ENCODE data around the gene SH3BP4.

Gene SH3BP4

DNA sequence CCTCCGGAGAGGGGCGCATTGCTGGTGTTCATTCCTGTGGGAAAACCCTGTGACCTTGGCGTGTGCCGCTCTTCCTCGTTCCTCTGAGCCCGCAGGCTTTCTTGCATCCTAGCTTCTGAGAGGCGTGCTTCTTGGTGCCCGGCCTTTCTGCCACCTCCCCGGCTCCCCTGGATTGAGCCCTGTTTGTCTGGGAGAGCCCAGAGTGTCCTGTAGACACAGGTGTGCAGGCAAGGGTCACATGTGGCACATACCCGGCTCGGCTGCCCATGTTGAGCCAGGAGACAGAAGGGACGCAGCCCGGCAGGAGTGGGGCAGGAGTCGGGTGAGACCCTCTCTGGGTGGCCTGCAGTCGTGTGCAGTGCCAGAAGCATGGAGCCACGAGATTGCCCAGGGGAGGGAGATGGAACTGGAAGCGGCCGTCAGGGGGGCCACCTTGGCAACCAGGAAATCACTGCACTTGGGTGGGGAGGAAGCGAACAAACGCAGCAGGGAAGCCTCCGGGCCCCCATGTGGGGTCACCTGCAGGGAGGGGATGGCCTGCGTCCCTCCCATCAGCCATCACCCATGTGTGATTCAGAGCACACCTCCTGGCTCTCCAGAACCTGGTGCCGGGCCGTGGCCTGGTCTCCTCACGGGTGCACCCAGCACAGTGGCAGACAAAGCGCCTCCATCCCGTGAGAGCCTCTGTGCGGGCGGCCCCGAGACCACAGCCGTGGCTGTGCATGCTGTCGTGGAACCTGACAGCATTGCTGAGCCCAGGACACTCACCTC lies 92.9 kb downstream of the SH3BP4 start:
- Histone ChIP-seq H3K4me1 (ENCODE audit: insufficient read depth, low read length) (no peaks in the 10 kb centered on the region), H3K27me3 (ENCODE audit: insufficient read depth, low read length) (no peaks in the 10 kb centered on the region), H3K4me3 (ENCODE audit: low read length) (no peak overlapping the region), H3K9ac (ENCODE audit: low read depth, low read length) (no peak overlapping the region), H3K27ac (ENCODE audit: low read length) (no peak overlapping the region), H3K9me3 (ENCODE audit: insufficient read depth, low read depth, low read length) (no peaks in the 10 kb centered on the region), H3K36me3 (ENCODE audit: insufficient read depth, low read depth, low read length) (peaks cover 50% of the 10 kb centered on the region)

GRCh38 chr2:235045336-235045972 lies 93.6 kb downstream of the SH3BP4 start:
- peaks cover 3% of the 10 kb centered on the region for H3K4me1 ChIP-seq (ENCODE audit: insufficient read depth, low read length)
- H3K9me3 ChIP-seq (ENCODE audit: insufficient read depth, low read depth, low read length) = no peaks in the 10 kb centered on the region
- H3K4me3 ChIP-seq (ENCODE audit: low read length) = no peak overlapping the region
- no peaks in the 10 kb centered on the region for H3K27me3 ChIP-seq (ENCODE audit: insufficient read depth, low read length)
- no peak overlapping the region for H3K9ac ChIP-seq (ENCODE audit: low read depth, low read length)
- H3K27ac ChIP-seq (ENCODE audit: low read length) = no peak overlapping the region
- H3K36me3 ChIP-seq (ENCODE audit: insufficient read depth, low read depth, low read length) = peaks cover 47% of the 10 kb centered on the region

DNA sequence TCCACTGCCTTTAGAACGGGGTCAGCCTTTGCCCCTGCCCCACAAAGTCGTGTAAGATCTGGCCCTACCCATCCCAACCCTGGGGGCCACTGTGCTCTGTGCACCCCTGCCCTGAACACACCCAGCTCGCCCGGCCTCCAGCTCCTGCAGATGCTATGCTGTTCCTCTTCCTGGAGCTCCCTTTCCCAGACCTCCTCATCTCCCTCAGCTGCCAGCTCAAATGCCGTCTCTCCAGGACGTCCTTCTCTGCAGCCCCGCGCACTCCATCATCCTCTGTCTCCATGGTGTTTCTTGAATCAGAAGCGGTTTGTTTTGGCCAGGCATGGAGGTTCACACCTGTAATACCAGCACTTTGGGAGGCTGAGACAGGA lies 94.1 kb downstream of the SH3BP4 start:
- Histone ChIP-seq H3K27me3 (ENCODE audit: insufficient read depth, low read length) (no peaks in the 10 kb centered on the region), H3K27ac (ENCODE audit: low read length) (no peak overlapping the region), H3K4me1 (ENCODE audit: insufficient read depth, low read length) (peaks cover 6% of the 10 kb centered on the region), H3K9ac (ENCODE audit: low read depth, low read length) (no peak overlapping the region), H3K9me3 (ENCODE audit: insufficient read depth, low read depth, low read length) (no peaks in the 10 kb centered on the region), H3K36me3 (ENCODE audit: insufficient read depth, low read depth, low read length) (peaks cover 42% of the 10 kb centered on the region), H3K4me3 (ENCODE audit: low read length) (no peak overlapping the region)

- Histone ChIP-seq H3K27me3 (ENCODE audit: insufficient read depth, low read length) (no peaks in the 10 kb centered on the region), H3K4me1 (ENCODE audit: insufficient read depth, low read length) (peaks cover 6% of the 10 kb centered on the region), H3K4me3 (ENCODE audit: low read length) (no peak overlapping the region), H3K9me3 (ENCODE audit: insufficient read depth, low read depth, low read length) (no peaks in the 10 kb centered on the region), H3K27ac (ENCODE audit: low read length) (no peak overlapping the region), H3K36me3 (ENCODE audit: insufficient read depth, low read depth, low read length) (peaks cover 37% of the 10 kb centered on the region), H3K9ac (ENCODE audit: low read depth, low read length) (no peak overlapping the region)
These were observed 94.8 kb downstream of the SH3BP4 start for GRCh38 chr2:235046589-235046988.

DNA sequence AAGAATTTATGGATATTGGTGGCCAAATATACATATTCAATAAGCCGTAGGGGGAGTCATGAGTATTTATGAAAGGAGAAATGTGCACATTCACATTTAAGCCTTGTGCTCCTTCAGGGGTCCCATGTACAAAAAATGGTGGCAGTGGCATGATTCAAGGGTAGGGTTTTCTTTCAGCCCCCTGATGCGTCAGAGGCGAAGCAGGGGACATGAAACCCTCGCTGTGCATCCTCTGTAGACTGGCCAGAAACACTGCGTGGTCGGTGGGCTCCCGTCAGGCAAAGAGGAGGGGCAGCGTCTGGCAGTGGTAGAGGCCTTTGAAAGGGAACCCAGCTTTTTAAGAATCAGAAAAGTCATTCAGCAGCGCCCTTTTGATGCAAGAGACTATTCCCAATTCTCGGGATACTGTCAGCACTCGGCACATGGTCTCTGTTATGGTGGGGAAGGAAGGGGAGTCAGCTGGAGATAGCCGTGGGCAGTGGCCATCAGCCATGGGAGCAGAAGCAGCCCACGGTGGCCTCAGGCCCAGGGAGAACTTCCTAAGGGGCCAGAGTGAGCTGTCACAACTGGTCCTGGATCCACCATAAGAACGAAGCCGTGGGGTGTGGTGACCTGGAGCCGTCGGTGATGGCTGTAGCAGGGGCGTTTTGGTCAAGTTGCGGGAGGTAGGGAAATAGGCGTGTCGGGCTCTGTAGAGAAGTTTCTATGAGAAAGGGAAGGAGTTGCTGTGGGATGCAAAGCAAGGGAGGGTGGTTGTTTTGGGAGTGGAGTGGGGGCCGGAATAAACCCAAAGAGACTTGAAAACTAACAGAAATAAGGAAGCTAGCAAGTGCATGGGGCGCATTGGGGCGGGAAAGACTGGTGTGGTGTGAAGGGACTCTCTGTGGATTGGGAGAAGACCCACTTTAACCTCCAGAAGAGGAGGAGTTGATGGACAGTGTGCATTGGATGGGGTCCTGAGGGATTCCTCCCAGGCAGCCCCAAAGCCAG lies 95.6 kb downstream of the SH3BP4 start:
- Histone ChIP-seq H3K4me1 (ENCODE audit: insufficient read depth, low read length) (peaks cover 6% of the 10 kb centered on the region), H3K36me3 (ENCODE audit: insufficient read depth, low read depth, low read length) (peaks cover 37% of the 10 kb centered on the region), H3K9me3 (ENCODE audit: insufficient read depth, low read depth, low read length) (no peaks in the 10 kb centered on the region), H3K9ac (ENCODE audit: low read depth, low read length) (no peak overlapping the region), H3K4me3 (ENCODE audit: low read length) (no peak overlapping the region), H3K27me3 (ENCODE audit: insufficient read depth, low read length) (no peaks in the 10 kb centered on the region), H3K27ac (ENCODE audit: low read length) (no peak overlapping the region)

DNA sequence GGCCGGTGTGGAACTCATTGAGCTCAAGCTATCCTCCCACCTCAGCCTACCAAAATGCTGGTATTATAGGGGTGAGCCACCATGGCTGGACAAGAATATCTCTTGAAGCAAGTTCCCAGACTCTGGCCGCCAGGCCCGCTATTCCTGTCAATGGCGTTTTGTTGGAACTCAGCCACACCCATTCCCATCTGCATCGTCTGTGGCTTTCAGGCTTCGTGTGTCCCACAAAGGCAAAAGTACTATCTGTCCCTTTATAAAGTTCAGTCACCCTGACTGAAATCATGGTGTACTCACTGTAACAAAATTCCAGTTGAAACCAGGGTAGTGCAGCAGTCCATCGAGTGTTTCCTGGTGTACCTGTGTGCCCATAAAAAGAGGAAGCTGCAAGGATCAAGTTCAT lies 96.7 kb downstream of the SH3BP4 start:
- Histone ChIP-seq H3K36me3 (ENCODE audit: insufficient read depth, low read depth, low read length) (peaks cover 40% of the 10 kb centered on the region), H3K27ac (ENCODE audit: low read length) (no peak overlapping the region), H3K27me3 (ENCODE audit: insufficient read depth, low read length) (no peaks in the 10 kb centered on the region), H3K9me3 (ENCODE audit: insufficient read depth, low read depth, low read length) (no peaks in the 10 kb centered on the region), H3K4me1 (ENCODE audit: insufficient read depth, low read length) (peaks cover 6% of the 10 kb centered on the region), H3K9ac (ENCODE audit: low read depth, low read length) (no peak overlapping the region), H3K4me3 (ENCODE audit: low read length) (no peak overlapping the region)

- Histone ChIP-seq H3K9ac (ENCODE audit: low read depth, low read length) (no peak overlapping the region), H3K36me3 (ENCODE audit: insufficient read depth, low read depth, low read length) (peaks cover 45% of the 10 kb centered on the region), H3K4me1 (ENCODE audit: insufficient read depth, low read length) (peaks cover 6% of the 10 kb centered on the region), H3K27ac (ENCODE audit: low read length) (no peak overlapping the region), H3K9me3 (ENCODE audit: insufficient read depth, low read depth, low read length) (no peaks in the 10 kb centered on the region), H3K27me3 (ENCODE audit: insufficient read depth, low read length) (no peaks in the 10 kb centered on the region), H3K4me3 (ENCODE audit: low read length) (no peak overlapping the region)
These were observed 97.3 kb downstream of the SH3BP4 start for GRCh38 chr2:235049069-235049468.

DNA sequence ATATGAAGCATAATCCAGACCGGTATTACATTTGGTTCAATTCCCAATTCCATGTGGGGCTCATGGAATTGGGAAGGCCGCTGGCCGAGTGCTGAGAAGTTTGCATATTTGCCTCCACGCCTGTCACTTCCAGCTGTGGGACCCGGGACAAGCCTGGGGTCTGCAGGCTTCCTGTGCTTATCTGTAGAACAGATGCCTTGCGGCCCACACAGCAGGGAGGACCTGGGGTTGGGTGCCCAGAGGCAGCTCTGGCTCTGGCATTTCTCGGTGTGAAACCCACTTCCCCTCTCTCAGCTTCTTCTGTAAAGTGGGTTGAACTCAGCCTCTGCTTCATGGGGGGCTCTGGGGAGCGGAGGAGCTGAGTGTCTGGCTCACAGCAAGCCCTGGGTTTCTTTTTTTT lies 97.9 kb downstream of the SH3BP4 start:
- Histone ChIP-seq H3K9ac (ENCODE audit: low read depth, low read length) (no peak overlapping the region), H3K4me1 (ENCODE audit: insufficient read depth, low read length) (peaks cover 6% of the 10 kb centered on the region), H3K27ac (ENCODE audit: low read length) (no peak overlapping the region), H3K9me3 (ENCODE audit: insufficient read depth, low read depth, low read length) (no peaks in the 10 kb centered on the region), H3K27me3 (ENCODE audit: insufficient read depth, low read length) (no peaks in the 10 kb centered on the region), H3K4me3 (ENCODE audit: low read length) (no peak overlapping the region), H3K36me3 (ENCODE audit: insufficient read depth, low read depth, low read length) (peaks cover 52% of the 10 kb centered on the region)

GRCh38 chr2:235050980-235051351 lies 99.1 kb downstream of the SH3BP4 start:
- Histone ChIP-seq H3K4me3 (ENCODE audit: low read length) (no peak overlapping the region), H3K4me1 (ENCODE audit: insufficient read depth, low read length) (peaks cover 6% of the 10 kb centered on the region), H3K27me3 (ENCODE audit: insufficient read depth, low read length) (no peaks in the 10 kb centered on the region), H3K9ac (ENCODE audit: low read depth, low read length) (no peak overlapping the region), H3K36me3 (ENCODE audit: insufficient read depth, low read depth, low read length) (peaks cover 55% of the 10 kb centered on the region), H3K9me3 (ENCODE audit: insufficient read depth, low read depth, low read length) (no peaks in the 10 kb centered on the region), H3K27ac (ENCODE audit: low read length) (no peak overlapping the region)

- Histone ChIP-seq H3K27me3 (ENCODE audit: insufficient read depth, low read length) (no peaks in the 10 kb centered on the region), H3K27ac (ENCODE audit: low read length) (no peak overlapping the region), H3K4me3 (ENCODE audit: low read length) (no peak overlapping the region), H3K9me3 (ENCODE audit: insufficient read depth, low read depth, low read length) (no peaks in the 10 kb centered on the region), H3K9ac (ENCODE audit: low read depth, low read length) (no peak overlapping the region), H3K4me1 (ENCODE audit: insufficient read depth, low read length) (peaks cover 6% of the 10 kb centered on the region), H3K36me3 (ENCODE audit: insufficient read depth, low read depth, low read length) (peaks cover 52% of the 10 kb centered on the region)
These were observed 99.8 kb downstream of the SH3BP4 start for GRCh38 chr2:235051436-235052260.

Data from iPS-20b (cell line).